Upper lobe of left lung (tissue), 4 donors: ENCODE measurements around the gene CARD16.

Experiments used
- POLR2A ChIP-seq, 4 donors: fragments of 450-650 bp; IDR thresholded peaks; one replicate each; pipeline ENCODE4 v1.5.1; 2016 to 2017; ENCODE audit warnings: antibody characterized with exemption in 4 of 4, mild to moderate bottlenecking in 2 of 4
- POLR2AphosphoS5 ChIP-seq, 2 donors: sonication (generic); formaldehyde crosslinking; IDR thresholded peaks; one replicate each; pipeline ENCODE4 v1.5.1; 2017; ENCODE audit warnings: antibody characterized with exemption in 2 of 2
- TF ChIP-seq, protein P1 (sequence below), 6 experiments: fragments of 450-650 bp in 4 of 6; fragments of 200-600 bp in 2 of 6; sonication (generic) in 2 of 6; IDR thresholded peaks; one replicate each; pipeline ENCODE4 v1.5.1; 2016 to 2019; ENCODE audit warnings: antibody characterized with exemption in 6 of 6

DNA sequence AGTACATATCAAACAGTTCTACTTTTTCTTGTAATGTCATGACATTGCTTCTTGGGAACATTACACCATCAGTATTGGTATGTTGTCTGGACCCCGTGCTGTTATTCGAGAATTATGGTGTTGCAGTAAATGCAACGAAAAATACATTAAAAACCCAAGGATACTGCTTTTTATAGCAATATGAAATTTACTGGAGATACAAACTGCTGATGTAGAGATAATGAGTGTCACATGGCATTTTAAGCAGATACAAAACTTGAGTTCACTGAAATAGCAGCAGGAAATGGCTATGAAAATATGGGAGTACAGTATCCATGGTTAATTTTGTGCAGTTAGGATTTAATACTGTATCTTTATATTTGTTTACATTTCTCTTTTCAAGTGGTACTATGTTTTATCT is 7.4 kb upstream of the CARD16 start:
- TF ChIP-seq, protein P1, sequence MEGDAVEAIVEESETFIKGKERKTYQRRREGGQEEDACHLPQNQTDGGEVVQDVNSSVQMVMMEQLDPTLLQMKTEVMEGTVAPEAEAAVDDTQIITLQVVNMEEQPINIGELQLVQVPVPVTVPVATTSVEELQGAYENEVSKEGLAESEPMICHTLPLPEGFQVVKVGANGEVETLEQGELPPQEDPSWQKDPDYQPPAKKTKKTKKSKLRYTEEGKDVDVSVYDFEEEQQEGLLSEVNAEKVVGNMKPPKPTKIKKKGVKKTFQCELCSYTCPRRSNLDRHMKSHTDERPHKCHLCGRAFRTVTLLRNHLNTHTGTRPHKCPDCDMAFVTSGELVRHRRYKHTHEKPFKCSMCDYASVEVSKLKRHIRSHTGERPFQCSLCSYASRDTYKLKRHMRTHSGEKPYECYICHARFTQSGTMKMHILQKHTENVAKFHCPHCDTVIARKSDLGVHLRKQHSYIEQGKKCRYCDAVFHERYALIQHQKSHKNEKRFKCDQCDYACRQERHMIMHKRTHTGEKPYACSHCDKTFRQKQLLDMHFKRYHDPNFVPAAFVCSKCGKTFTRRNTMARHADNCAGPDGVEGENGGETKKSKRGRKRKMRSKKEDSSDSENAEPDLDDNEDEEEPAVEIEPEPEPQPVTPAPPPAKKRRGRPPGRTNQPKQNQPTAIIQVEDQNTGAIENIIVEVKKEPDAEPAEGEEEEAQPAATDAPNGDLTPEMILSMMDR (IDR thresholded peaks at IDR 0.05): no peak
- TF ChIP-seq POLR2AphosphoS5 (IDR thresholded peaks at IDR 0.05) (no peak), POLR2A (IDR thresholded peaks at IDR 0.05) (no peak)
